Lower leg skin (tissue), 4 donors: ENCODE results near the gene XYLB. TPM values are rescaled to one million over a fixed set of nuclear protein-coding genes. Genes with fewer than 3 reads are reported as not detected.

ENCODE experiments used
- DNase-seq, 2 donors: peaks; one replicate each; pipeline ENCODE4 v3.0.0-alpha.2; 2019; ENCODE audit warnings: low spot score in 2 of 2
- H3K4me3 ChIP-seq: fragments of 200-600 bp; sonication (generic); 2 replicates; pipeline ENCODE4 v1.5.1; 2017; ENCODE audit warnings: mild to moderate bottlenecking, low read depth; ENCODE audit not compliant: poor library complexity, severe bottlenecking
- POLR2A ChIP-seq, 2 donors: fragments of 450-650 bp; IDR thresholded peaks; one replicate each; pipeline ENCODE4 v1.6.1; 2016 to 2017; ENCODE audit warnings: antibody characterized with exemption in 2 of 2, mild to moderate bottlenecking in 1 of 2, moderate library complexity in 1 of 2
- WGBS, 2 donors: methylation state at CpG; one replicate each; pipeline ENCODE4 v1.1.5; 2018; 5-methylcytosine and 5-hydroxymethylcytosine counted together
- intact Hi-C: fragments of 100-400 bp; cut with DNase I; formaldehyde crosslinking; loops from one replicate; pipeline ENCODE4 v1.15.0; 2023; ENCODE audit warnings: low total_unique reads
- total RNA-seq, 4 donors: library from RNA; depleted of rRNA; stranded (reverse); fragments of >200 nt; gene quantifications; one replicate each; pipeline ENCODE4 v1.1.0, GENCODE V29; 2016
- TF ChIP-seq, protein P1 (sequence below), 3 donors: fragments of 450-650 bp; IDR thresholded peaks; one replicate each; pipeline ENCODE4 v1.5.1; 2016; ENCODE audit warnings: antibody characterized with exemption in 3 of 3, mild to moderate bottlenecking in 3 of 3, moderate library complexity in 2 of 3

XYLB gene
- total RNA-seq, 4 donors from 2014 or later, result 1.1 to 2.6 (median 2.1) TPM

DNA sequence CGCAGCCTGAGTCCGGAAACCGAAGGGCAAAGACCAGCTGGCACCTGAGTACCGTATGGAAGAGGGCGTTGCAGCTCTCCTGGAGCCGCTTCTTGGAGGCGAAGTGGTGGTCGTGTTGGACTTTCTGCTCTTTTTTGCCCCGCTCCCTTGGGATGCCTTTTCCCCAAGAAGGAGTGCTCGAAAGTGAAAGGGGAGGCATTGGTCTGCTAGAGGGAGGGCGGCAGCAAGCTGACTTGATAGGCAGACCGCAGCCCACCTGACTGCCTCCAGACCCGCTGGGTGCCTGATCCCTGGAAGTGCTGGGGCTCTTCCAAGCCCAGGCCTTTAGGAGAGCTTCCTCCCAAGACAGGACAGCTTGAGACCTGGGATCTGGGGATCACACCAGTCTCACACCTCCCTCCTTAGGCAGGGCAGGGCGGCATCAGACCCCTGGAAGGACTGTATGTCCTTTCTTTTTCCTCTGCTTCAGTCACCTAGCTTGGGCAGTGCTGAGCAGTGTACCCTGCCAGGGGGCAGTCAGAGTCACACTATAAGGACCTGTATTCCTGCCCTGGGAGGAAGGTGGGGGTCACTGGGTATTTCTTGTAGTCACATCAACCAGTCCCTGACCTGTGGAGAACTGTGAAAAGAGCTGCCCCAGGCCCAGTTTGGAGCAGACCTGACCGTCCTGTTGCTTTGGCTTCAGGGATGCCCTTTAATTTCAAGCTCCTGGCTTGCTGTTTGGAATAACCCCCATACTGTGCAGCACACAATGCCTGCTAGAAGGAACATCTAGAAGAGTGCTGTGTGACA, 109.2 kb downstream of the XYLB start:
- H3K4me3 ChIP-seq, result peak overlapping the region; percentile 62
- TF ChIP-seq, protein P1, sequence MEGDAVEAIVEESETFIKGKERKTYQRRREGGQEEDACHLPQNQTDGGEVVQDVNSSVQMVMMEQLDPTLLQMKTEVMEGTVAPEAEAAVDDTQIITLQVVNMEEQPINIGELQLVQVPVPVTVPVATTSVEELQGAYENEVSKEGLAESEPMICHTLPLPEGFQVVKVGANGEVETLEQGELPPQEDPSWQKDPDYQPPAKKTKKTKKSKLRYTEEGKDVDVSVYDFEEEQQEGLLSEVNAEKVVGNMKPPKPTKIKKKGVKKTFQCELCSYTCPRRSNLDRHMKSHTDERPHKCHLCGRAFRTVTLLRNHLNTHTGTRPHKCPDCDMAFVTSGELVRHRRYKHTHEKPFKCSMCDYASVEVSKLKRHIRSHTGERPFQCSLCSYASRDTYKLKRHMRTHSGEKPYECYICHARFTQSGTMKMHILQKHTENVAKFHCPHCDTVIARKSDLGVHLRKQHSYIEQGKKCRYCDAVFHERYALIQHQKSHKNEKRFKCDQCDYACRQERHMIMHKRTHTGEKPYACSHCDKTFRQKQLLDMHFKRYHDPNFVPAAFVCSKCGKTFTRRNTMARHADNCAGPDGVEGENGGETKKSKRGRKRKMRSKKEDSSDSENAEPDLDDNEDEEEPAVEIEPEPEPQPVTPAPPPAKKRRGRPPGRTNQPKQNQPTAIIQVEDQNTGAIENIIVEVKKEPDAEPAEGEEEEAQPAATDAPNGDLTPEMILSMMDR (IDR thresholded peaks at IDR 0.05), result no peak
- no peak for TF ChIP-seq POLR2A (IDR thresholded peaks at IDR 0.05)
- no peak for DNase-seq
- WGBS, 2 donors, result 15 to 29% methylated on average over 10 of the region's 15 CpGs
- intact Hi-C loops, result no loop called here

GRCh38 chr3:38457111-38458003, 110.8 kb downstream of the XYLB start:
- intact Hi-C loops, result no loop called here
- no peak for DNase-seq
- 80 to 90% methylated on average over 9 of the region's 9 CpGs for WGBS, 2 donors
- TF ChIP-seq, protein P1 (IDR thresholded peaks at IDR 0.05), result no peak
- TF ChIP-seq POLR2A (IDR thresholded peaks at IDR 0.05), result no peak
- no peak overlapping the region for H3K4me3 ChIP-seq

DNA sequence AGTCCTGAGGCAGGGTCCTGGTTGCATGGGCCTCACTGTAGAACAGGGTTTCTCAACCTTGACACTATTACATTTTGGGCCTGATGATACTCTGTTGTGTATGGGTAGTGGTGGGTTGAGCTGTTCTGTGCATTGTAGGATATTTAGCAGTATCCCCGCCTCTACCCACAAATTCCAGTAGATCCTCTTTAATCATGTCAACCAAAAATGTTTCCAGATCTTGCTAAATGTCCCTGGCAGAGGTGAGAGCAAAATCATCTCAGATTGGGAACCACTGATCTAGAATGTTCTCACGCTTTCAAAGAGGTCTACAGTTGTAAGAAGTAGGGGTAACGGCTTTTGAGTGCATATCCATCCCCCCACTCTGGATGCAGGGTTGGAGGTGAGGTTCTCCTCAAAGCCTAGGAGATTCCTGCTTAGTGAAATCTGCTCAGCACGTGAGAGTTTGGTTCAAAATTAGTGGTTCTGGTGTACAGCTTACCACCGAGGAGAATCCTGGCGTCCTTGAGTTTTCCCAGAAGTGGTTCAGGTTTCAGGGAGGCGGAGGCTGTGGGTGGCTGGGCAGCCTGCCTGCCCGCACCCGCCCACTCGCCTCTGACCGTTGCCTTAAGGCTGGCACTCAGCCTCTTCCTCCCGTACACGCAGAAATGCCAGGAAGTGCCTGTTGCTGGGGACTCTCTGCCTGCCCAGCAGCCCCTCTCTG, 112.4 kb downstream of the XYLB start:
- no peak for TF ChIP-seq POLR2A (IDR thresholded peaks at IDR 0.05)
- TF ChIP-seq, protein P1 (IDR thresholded peaks at IDR 0.05), result no peak
- 60 to 66% methylated on average over 13 of the region's 13 CpGs for WGBS, 2 donors
- intact Hi-C loops, result no loop called here
- DNase-seq, result peak in 1 of 2 donors; percentile 82
- H3K4me3 ChIP-seq, result no peak overlapping the region

GRCh38 chr3:38459499-38460048, 113.0 kb downstream of the XYLB start:
- intact Hi-C loops, result no loop called here
- no peak for TF ChIP-seq POLR2A (IDR thresholded peaks at IDR 0.05)
- peak in 1 of 2 donors; percentile 84 for DNase-seq
- no peak overlapping the region for H3K4me3 ChIP-seq
- 66 to 86% methylated on average over 6 to 9 of the region's 10 CpGs for WGBS, 2 donors

GRCh38 chr3:38460377-38461270, 114.0 kb downstream of the XYLB start:
- WGBS, 2 donors, result 79 to 82% methylated on average over 12 of the region's 12 CpGs
- peak in 1 of 2 donors; percentile 72 for DNase-seq
- intact Hi-C loops, result no loop called here
- H3K4me3 ChIP-seq, result no peak overlapping the region
- TF ChIP-seq POLR2A (IDR thresholded peaks at IDR 0.05), result no peak
- TF ChIP-seq, protein P1 (IDR thresholded peaks at IDR 0.05), result no peak

Other genes with a start within 250 kb of the XYLB start
- 10 to 100 TPM; 28.1 to 50.1 (median 40.2) TPM for gene ACAA1, start 209.7 kb upstream of the XYLB start, total RNA-seq
- 10 to 100 TPM; 22.9 to 32.2 (median 23.6) TPM for gene MYD88, start 208.1 kb upstream of the XYLB start, total RNA-seq
- 10 to 100 TPM; 23.4 to 36.1 (median 31.6) TPM for gene OXSR1, start 181.2 kb upstream of the XYLB start, total RNA-seq
- gene SLC22A13, start 81.0 kb upstream of the XYLB start, total RNA-seq, result under 1 TPM in 2 of 4 donors, not detected in 2; 0.13 to 0.17 TPM
- gene SLC22A14, start 64.5 kb upstream of the XYLB start, total RNA-seq, result under 1 TPM in 2 of 4 donors, not detected in 2; 0.10 to 0.45 TPM
- 1 to 10 TPM; 2.5 to 6.0 (median 3.8) TPM for gene ACVR2B, start 107.1 kb downstream of the XYLB start, total RNA-seq
- gene EXOG, start 149.6 kb downstream of the XYLB start, total RNA-seq, result 1 to 10 TPM in 3 of 4 donors, under 1 TPM in 1; 0.34 to 3.9 (median 3.1) TPM